K562 (cell line): ENCODE measurements around the gene RNASEH1. TPM values are rescaled to one million over a fixed set of nuclear protein-coding genes. Genes with fewer than 3 reads are reported as not detected.

Source experiments
- ARID1B ChIP-seq: fragments of 450-650 bp; IDR thresholded peaks from 2 replicates; pipeline ENCODE4 v1.6.1; 2016; ENCODE audit warnings: antibody characterized with exemption, mild to moderate bottlenecking, inconsistent platforms
- CBFA2T3 ChIP-seq: fragments of 450-650 bp; IDR thresholded peaks from 2 replicates; pipeline ENCODE4 v1.6.1; 2017
- EHMT2 ChIP-seq: fragments of 450-650 bp; IDR thresholded peaks from 2 replicates; pipeline ENCODE4 v1.6.1; 2018; ENCODE audit warnings: antibody characterized with exemption
- FOXO4 ChIP-seq: fragments of 450-650 bp; formaldehyde crosslinking; IDR thresholded peaks from 2 replicates; pipeline ENCODE4 v1.4.0; 2020; ENCODE audit warnings: mild to moderate bottlenecking, moderate library complexity
- GATAD2B ChIP-seq: fragments of 450-650 bp; IDR thresholded peaks from 2 replicates; pipeline ENCODE4 v1.6.1; 2017; ENCODE audit warnings: mild to moderate bottlenecking, borderline replicate concordance
- HMG20A ChIP-seq: fragments of 450-650 bp; formaldehyde crosslinking; conservative IDR thresholded peaks from 2 replicates; pipeline ENCODE4 v1.4.0; 2020; ENCODE audit warnings: mild to moderate bottlenecking, mixed read lengths
- KAT2B ChIP-seq: IDR thresholded peaks from one replicate; pipeline ENCODE4 v1.6.1; 2012; ENCODE audit warnings: low read depth, mild to moderate bottlenecking, control low read depth, inconsistent platforms, low read length, moderate library complexity
- LEF1 ChIP-seq: fragments of 450-650 bp; IDR thresholded peaks from 2 replicates; pipeline ENCODE4 v1.6.1; 2016; ENCODE audit warnings: mild to moderate bottlenecking
- MECOM ChIP-seq: fragments of 250-450 bp; sonication (Bioruptor Pico); IDR thresholded peaks from 2 replicates; pipeline ENCODE4 v1.8.0; 2022; ENCODE audit warnings: inconsistent platforms
- MED1 ChIP-seq: sonication (generic); formaldehyde crosslinking; IDR thresholded peaks from 2 replicates; pipeline ENCODE4 v1.8.1; 2023; ENCODE audit warnings: missing genetic modification reagents, borderline replicate concordance
- MYNN ChIP-seq, 2 experiments: sonication (generic); formaldehyde crosslinking in 1 of 2; IDR thresholded peaks; 2 replicates each; pipeline versions ENCODE4 v1.5.0 to v1.6.1; 2016 to 2020; ENCODE audit warnings: antibody characterized with exemption in 1 of 2, missing genetic modification reagents in 1 of 2
- NFIC ChIP-seq: fragments of 450-650 bp; IDR thresholded peaks from 2 replicates; pipeline ENCODE4 v1.6.1; 2017; ENCODE audit warnings: mild to moderate bottlenecking, inconsistent platforms
- POLR2AphosphoS2 ChIP-seq: IDR thresholded peaks from 2 replicates; pipeline ENCODE4 v1.6.1; 2012; ENCODE audit warnings: low read length, improper control_type of control experiment
- POLR3A ChIP-seq: IDR thresholded peaks from 2 replicates; pipeline ENCODE4 v1.6.1; 2011; ENCODE audit warnings: borderline replicate concordance, mild to moderate bottlenecking, moderate library complexity; ENCODE audit not compliant: insufficient read length, insufficient read depth; ENCODE audit errors: extremely low read depth
- POU5F1 ChIP-seq: fragments of 150-350 bp; IDR thresholded peaks from 2 replicates; pipeline ENCODE4 v1.6.1; 2014; ENCODE audit warnings: borderline replicate concordance, low read length, low read depth, mild to moderate bottlenecking; ENCODE audit not compliant: partially characterized antibody
- RB1 ChIP-seq: fragments of 450-650 bp; IDR thresholded peaks from 2 replicates; pipeline ENCODE4 v1.6.1; 2017; ENCODE audit warnings: low read depth, mild to moderate bottlenecking
- RFX5 ChIP-seq: IDR thresholded peaks from 2 replicates; pipeline ENCODE4 v1.6.1; 2011; ENCODE audit warnings: low read depth, mild to moderate bottlenecking, improper control_type of control experiment, low read length
- SMARCB1 ChIP-seq: IDR thresholded peaks from 2 replicates; pipeline ENCODE4 v1.6.1; 2011; ENCODE audit warnings: improper control_type of control experiment, low read depth; ENCODE audit not compliant: insufficient read length
- SP1 ChIP-seq: sonication (generic); formaldehyde crosslinking; IDR thresholded peaks from 2 replicates; pipeline ENCODE4 v1.8.1; 2022; ENCODE audit warnings: mild to moderate bottlenecking, missing genetic modification reagents
- SP2 ChIP-seq: IDR thresholded peaks from 2 replicates; pipeline ENCODE4 v1.6.1; 2011; ENCODE audit warnings: mild to moderate bottlenecking, low read depth, low read length, moderate library complexity; ENCODE audit not compliant: poor library complexity, severe bottlenecking; ENCODE audit errors: extremely low read depth
- SRSF9 ChIP-seq: fragments of 200-400 bp; formaldehyde crosslinking; IDR thresholded peaks from 2 replicates; pipeline ENCODE4 v1.6.1; 2017; ENCODE audit warnings: low read depth, low read length, borderline replicate concordance
- TAF9B ChIP-seq: fragments of 450-650 bp; IDR thresholded peaks from 2 replicates; pipeline ENCODE4 v1.6.1; 2018; ENCODE audit warnings: mild to moderate bottlenecking; ENCODE audit not compliant: partially characterized antibody
- TAL1 ChIP-seq: fragments of 450-650 bp; IDR thresholded peaks from 2 replicates; pipeline ENCODE4 v1.6.1; 2016; ENCODE audit warnings: mild to moderate bottlenecking
- ZC3H4 ChIP-seq: sonication (generic); formaldehyde crosslinking; IDR thresholded peaks from 2 replicates; pipeline ENCODE4 v1.9.0; 2021; ENCODE audit warnings: missing genetic modification reagents, borderline replicate concordance
- ZNF174 ChIP-seq: fragments of 250-450 bp; sonication (Bioruptor Pico); IDR thresholded peaks from 2 replicates; pipeline ENCODE4 v1.4.0; 2020; ENCODE audit warnings: mild to moderate bottlenecking
- ZNF217 ChIP-seq: sonication (generic); formaldehyde crosslinking; IDR thresholded peaks from 2 replicates; pipeline ENCODE4 v1.8.0; 2022; ENCODE audit warnings: mild to moderate bottlenecking, missing genetic modification reagents
- ZNF644 ChIP-seq: fragments of 200-800 bp; sonication (Bioruptor generic); IDR thresholded peaks from 2 replicates; pipeline ENCODE4 v1.6.1; 2016; ENCODE audit warnings: low read depth, missing genetic modification characterization, missing compliant biosample characterization
- polyA plus RNA-seq, 8 experiments: library from polyadenylated mRNA; depleted of rRNA in 4 of 8; stranded (reverse) in 5 of 8; unstranded in 3 of 8; fragments of >200 nt; fragmentation: Nextera tagmentation in 2 of 8; fragmentation: Illumina TruSeq in 1 of 8; extraction: Ambion mirVana in 2 of 8; extraction: Trizol in 1 of 8; gene quantifications; 2 replicates each; pipeline versions ENCODE4 v1.2.1 to v1.2.3, GENCODE V29; 2011 to 2014; ENCODE audit warnings: inconsistent platforms in 1 of 8, missing spikeins in 1 of 8
- total RNA-seq, 7 experiments: library from RNA; depleted of rRNA in 6 of 7; stranded (reverse); fragments of >200 nt in 6 of 7; fragmentation: Illumina TruSeq in 2 of 7; extraction: Trizol in 2 of 7; gene quantifications; 2 replicates each; pipeline versions ENCODE4 v1.2.1 to v1.2.3, GENCODE V29; 2011 to 2021; ENCODE audit warnings: low replicate concordance in 1 of 7
- TF ChIP-seq, protein P1 (sequence below): fragments of 250-450 bp; sonication (Bioruptor Pico); IDR thresholded peaks from 2 replicates; pipeline ENCODE4 v1.8.0; 2022; ENCODE audit warnings: inconsistent platforms, mild to moderate bottlenecking, moderate library complexity, borderline replicate concordance
- TF ChIP-seq, protein P2 (sequence below): fragments of 200-800 bp; sonication (Bioruptor generic); IDR thresholded peaks from 2 replicates; pipeline ENCODE4 v1.6.1; 2017; ENCODE audit warnings: missing genetic modification characterization, missing compliant biosample characterization

Gene RNASEH1
- total and polyA plus RNA-seq, 9 of the 15 experiments (the other 6 are each of a cell fraction or from before 2014, with no cell fraction given) = 25.7 to 47.5 (median 42.8) TPM

DNA sequence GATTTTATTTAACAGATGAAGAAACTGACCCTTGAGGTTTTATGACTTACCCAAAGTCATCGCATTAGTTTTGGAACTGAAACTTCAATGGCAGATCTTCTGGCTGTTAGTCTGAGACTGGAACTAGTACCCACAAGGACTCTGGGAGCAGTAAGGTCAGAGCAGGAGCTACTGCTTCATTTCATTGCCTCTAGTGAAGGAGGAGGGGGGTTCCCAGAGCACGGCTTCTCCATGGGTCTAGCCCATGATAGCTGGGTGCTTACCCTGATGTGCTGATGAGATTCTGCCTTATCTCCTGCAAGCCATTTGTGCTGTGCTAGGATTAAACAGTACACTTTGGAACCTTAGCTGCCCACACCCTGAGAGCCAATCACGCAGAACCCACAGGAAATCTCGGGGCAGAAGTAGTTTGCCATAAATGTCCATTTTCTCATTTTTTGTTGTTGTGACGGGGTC lies 5.4 kb upstream of the RNASEH1 start (continued):
- no peak for TF ChIP-seq LEF1
- TF ChIP-seq NFIC = 0 out of 2 replicates have a peak, but pooled peaks have one; percentile 10
- TF ChIP-seq, protein P1, sequence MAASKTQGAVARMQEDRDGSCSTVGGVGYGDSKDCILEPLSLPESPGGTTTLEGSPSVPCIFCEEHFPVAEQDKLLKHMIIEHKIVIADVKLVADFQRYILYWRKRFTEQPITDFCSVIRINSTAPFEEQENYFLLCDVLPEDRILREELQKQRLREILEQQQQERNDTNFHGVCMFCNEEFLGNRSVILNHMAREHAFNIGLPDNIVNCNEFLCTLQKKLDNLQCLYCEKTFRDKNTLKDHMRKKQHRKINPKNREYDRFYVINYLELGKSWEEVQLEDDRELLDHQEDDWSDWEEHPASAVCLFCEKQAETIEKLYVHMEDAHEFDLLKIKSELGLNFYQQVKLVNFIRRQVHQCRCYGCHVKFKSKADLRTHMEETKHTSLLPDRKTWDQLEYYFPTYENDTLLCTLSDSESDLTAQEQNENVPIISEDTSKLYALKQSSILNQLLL (CRISPR knock-in tag) = no peak
- no peak for TF ChIP-seq MYNN (IDR thresholded peaks at IDR 0.05)
- no peak for TF ChIP-seq MYNN (CRISPR knock-in tag; IDR thresholded peaks at IDR 0.05)
- TF ChIP-seq ZC3H4 (CRISPR knock-in tag) = no peak
- TF ChIP-seq POU5F1 = no peak
- TF ChIP-seq KAT2B = no peak
- TF ChIP-seq ZNF644 (tag) = peak; percentile 28; the same call in 1 of the 2 replicates
- no peak for TF ChIP-seq EHMT2
- no peak for TF ChIP-seq POLR3A
- TF ChIP-seq ARID1B = peak; percentile 79
- no peak for TF ChIP-seq RB1
- TF ChIP-seq SP2 = no peak
- no peak for TF ChIP-seq FOXO4 (CRISPR knock-in tag)
- no peak for TF ChIP-seq GATAD2B
- peak; percentile 87 for TF ChIP-seq CBFA2T3
- TF ChIP-seq RFX5 = no peak
- TF ChIP-seq TAL1 = peak; percentile 72
- TF ChIP-seq, protein P2, sequence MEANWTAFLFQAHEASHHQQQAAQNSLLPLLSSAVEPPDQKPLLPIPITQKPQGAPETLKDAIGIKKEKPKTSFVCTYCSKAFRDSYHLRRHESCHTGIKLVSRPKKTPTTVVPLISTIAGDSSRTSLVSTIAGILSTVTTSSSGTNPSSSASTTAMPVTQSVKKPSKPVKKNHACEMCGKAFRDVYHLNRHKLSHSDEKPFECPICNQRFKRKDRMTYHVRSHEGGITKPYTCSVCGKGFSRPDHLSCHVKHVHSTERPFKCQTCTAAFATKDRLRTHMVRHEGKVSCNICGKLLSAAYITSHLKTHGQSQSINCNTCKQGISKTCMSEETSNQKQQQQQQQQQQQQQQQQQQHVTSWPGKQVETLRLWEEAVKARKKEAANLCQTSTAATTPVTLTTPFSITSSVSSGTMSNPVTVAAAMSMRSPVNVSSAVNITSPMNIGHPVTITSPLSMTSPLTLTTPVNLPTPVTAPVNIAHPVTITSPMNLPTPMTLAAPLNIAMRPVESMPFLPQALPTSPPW (CRISPR knock-in tag) = peak; percentile 59
- TF ChIP-seq MED1 (CRISPR knock-in tag) = no peak
- TF ChIP-seq SMARCB1 = no peak
- no peak for TF ChIP-seq HMG20A (CRISPR knock-in tag)
- TF ChIP-seq SRSF9 = no peak
- TF ChIP-seq POLR2AphosphoS2 = no peak
- TF ChIP-seq TAF9B = no peak
- no peak for TF ChIP-seq ZNF217
- no peak for TF ChIP-seq SP1 (CRISPR knock-in tag)
- TF ChIP-seq MECOM (CRISPR knock-in tag) = no peak
- no peak for TF ChIP-seq ZNF174 (CRISPR knock-in tag)
